ENCODE results near the gene ITPRIPL1. TPM values are rescaled to one million over a fixed set of nuclear protein-coding genes. Genes with fewer than 3 reads are reported as not detected.

ITPRIPL1 gene
- polyA plus RNA-seq, 3 donors: 4.5 to 5.2 (median 4.7) TPM

GRCh38 chr2:96345868-96346462 is 20.8 kb downstream of the ITPRIPL1 start:
- no peak for DNase-seq

- no peak for DNase-seq
Measured at GRCh38 chr2:96347395-96347794, 22.3 kb downstream of the ITPRIPL1 start.

GRCh38 chr2:96353032-96353561 is 28.0 kb downstream of the ITPRIPL1 start:
- no peak for DNase-seq

- no peak for DNase-seq
Measured at GRCh38 chr2:96353606-96354101, 28.5 kb downstream of the ITPRIPL1 start.

GRCh38 chr2:96354492-96354891 is 29.4 kb downstream of the ITPRIPL1 start:
- no peak for DNase-seq

GRCh38 chr2:96356889-96357288 is 31.8 kb downstream of the ITPRIPL1 start:
- DNase-seq: no peak

GRCh38 chr2:96359310-96359709 is 34.2 kb downstream of the ITPRIPL1 start:
- no peak for DNase-seq

GRCh38 chr2:96359866-96360265 is 34.7 kb downstream of the ITPRIPL1 start:
- no peak for DNase-seq

- no peak for DNase-seq
Measured at GRCh38 chr2:96361751-96362150, 36.6 kb downstream of the ITPRIPL1 start.

- DNase-seq: no peak
Measured at GRCh38 chr2:96369186-96369585, 44.1 kb downstream of the ITPRIPL1 start.

- peak; percentile 52 for DNase-seq
Measured at GRCh38 chr2:96374211-96374951, 49.3 kb downstream of the ITPRIPL1 start.

Other genes starting within 250 kb of the ITPRIPL1 start
- 1 to 10 TPM; 3.9 to 5.9 (median 5.3) TPM for gene ADRA2B, start 208.7 kb upstream of the ITPRIPL1 start, polyA plus RNA-seq (ENCODE audit: insufficient read length in 3 of 3)
- under 1 TPM in 2 of 3 donors, not detected in 1; 0.18 to 0.23 TPM for gene ASTL, start 186.8 kb upstream of the ITPRIPL1 start, polyA plus RNA-seq (ENCODE audit: insufficient read length in 3 of 3)
- gene DUSP2, start 179.9 kb upstream of the ITPRIPL1 start, polyA plus RNA-seq (ENCODE audit: insufficient read length in 3 of 3): 1 to 10 TPM; 3.1 to 4.9 (median 3.7) TPM
- gene STARD7, start 116.5 kb upstream of the ITPRIPL1 start, polyA plus RNA-seq (ENCODE audit: insufficient read length in 3 of 3): 100 to 1,000 TPM; 142 to 163 (median 144) TPM
- gene TMEM127, start 59.3 kb upstream of the ITPRIPL1 start, polyA plus RNA-seq (ENCODE audit: insufficient read length in 3 of 3): 10 to 100 TPM; 44.8 to 48.3 (median 45.2) TPM
- 10 to 100 TPM; 55.7 to 82.8 (median 80.3) TPM for gene CIAO1, start 59.1 kb upstream of the ITPRIPL1 start, polyA plus RNA-seq (ENCODE audit: insufficient read length in 3 of 3)
- 100 to 1,000 TPM; 187 to 206 (median 203) TPM for gene SNRNP200, start 19.8 kb upstream of the ITPRIPL1 start, polyA plus RNA-seq (ENCODE audit: insufficient read length in 3 of 3)
- gene NCAPH, start 10.4 kb downstream of the ITPRIPL1 start, polyA plus RNA-seq (ENCODE audit: insufficient read length in 3 of 3): 10 to 100 TPM; 18.9 to 22.0 (median 19.7) TPM
- gene NEURL3, start 180.0 kb downstream of the ITPRIPL1 start, polyA plus RNA-seq (ENCODE audit: insufficient read length in 3 of 3): 1 to 10 TPM; 5.5 to 8.2 (median 6.1) TPM
- 1 to 10 TPM; 4.5 to 5.4 (median 5.2) TPM for gene ARID5A, start 211.4 kb downstream of the ITPRIPL1 start, polyA plus RNA-seq (ENCODE audit: insufficient read length in 3 of 3)

Data from renal pelvis (tissue), 4 donors.